HL-60 (cell line): ENCODE measurements around the gene MAF.

Experiments used
- POLR2AphosphoS5 ChIP-seq: IDR thresholded peaks from 2 replicates; pipeline ENCODE4 v1.6.1; 2012; ENCODE audit warnings: low read depth
- TF ChIP-seq, protein P1 (sequence below): IDR thresholded peaks from one replicate; pipeline ENCODE4 v1.5.1; 2011; ENCODE audit warnings: low read length, control low read depth, inconsistent platforms; ENCODE audit not compliant: insufficient read depth

DNA sequence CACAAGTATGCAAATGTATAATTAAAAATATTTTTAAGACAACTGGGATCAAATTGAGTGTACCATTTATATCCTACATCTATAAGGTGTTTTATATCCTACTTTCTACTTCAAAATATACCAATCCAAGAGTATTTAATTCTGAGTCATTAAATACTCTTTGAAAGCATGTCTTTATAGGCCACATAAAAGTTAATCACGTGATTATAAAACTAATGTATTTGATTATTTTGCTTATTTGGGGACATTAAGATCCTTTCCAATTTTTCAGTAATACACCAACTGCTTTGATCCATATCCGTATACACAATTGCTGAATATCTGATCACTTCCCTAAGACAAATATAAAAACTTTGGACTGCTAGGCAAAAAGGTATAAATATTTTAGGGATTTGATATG, 26.6 kb upstream of the MAF start:
- TF ChIP-seq, protein P1, sequence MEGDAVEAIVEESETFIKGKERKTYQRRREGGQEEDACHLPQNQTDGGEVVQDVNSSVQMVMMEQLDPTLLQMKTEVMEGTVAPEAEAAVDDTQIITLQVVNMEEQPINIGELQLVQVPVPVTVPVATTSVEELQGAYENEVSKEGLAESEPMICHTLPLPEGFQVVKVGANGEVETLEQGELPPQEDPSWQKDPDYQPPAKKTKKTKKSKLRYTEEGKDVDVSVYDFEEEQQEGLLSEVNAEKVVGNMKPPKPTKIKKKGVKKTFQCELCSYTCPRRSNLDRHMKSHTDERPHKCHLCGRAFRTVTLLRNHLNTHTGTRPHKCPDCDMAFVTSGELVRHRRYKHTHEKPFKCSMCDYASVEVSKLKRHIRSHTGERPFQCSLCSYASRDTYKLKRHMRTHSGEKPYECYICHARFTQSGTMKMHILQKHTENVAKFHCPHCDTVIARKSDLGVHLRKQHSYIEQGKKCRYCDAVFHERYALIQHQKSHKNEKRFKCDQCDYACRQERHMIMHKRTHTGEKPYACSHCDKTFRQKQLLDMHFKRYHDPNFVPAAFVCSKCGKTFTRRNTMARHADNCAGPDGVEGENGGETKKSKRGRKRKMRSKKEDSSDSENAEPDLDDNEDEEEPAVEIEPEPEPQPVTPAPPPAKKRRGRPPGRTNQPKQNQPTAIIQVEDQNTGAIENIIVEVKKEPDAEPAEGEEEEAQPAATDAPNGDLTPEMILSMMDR, result no peak
- TF ChIP-seq POLR2AphosphoS5, result no peak
